A549 (cell line): ENCODE data around the gene FAM171A1. TPM values are rescaled to one million over a fixed set of nuclear protein-coding genes. Genes with fewer than 3 reads are reported as not detected.

Source experiments
- ATAC-seq, 2 experiments: fragments of 200-7000 bp in 1 of 2; fragments of >200 bp in 1 of 2; cut with Nextera tagmentation in 1 of 2; cut with Tn5 transposase in 1 of 2; 3 replicates each; pipeline versions ENCODE4 v1.8.0 to v1.9.1; 2018 to 2020; ENCODE audit warnings: mild to moderate bottlenecking in 1 of 2, moderate library complexity in 1 of 2
- CTCF ChIA-PET: fragments of 300-600 bp; sonication (Branson Sonifier 250); formaldehyde crosslinking; extraction: SDS; loops from one replicate; lab custom pipeline; 2021; ENCODE audit warnings: antibody characterized with exemption, inconsistent platforms; lab: Yijun Ruan, JAX
- POLR2A ChIA-PET: fragments of 350-600 bp; formaldehyde crosslinking; extraction: SDS; loops from one replicate; lab custom pipeline; 2021; ENCODE audit warnings: antibody characterized with exemption, inconsistent platforms; lab: Yijun Ruan, JAX
- DNase-seq, 2 experiments: peaks; one replicate each; pipeline versions ENCODE4 v3.0.0 to v3.0.0-alpha.2; 2011 to 2016; ENCODE audit warnings: low read depth in 1 of 2, low spot score in 1 of 2
- FAIRE-seq: peaks from 2 replicates; lab custom pipeline; 2011; peaks lifted over from hg19 to GRCh38; lab: Jason Lieb, UNC
- H3K27ac ChIP-seq, 2 experiments: fragments of >200 bp; sonication (Bioruptor Twin); formaldehyde crosslinking; 3 replicates each; pipeline ENCODE4 v1.5.1; 2016 to 2017
- H3K4me1 ChIP-seq: fragments of >200 bp; sonication (Bioruptor Twin); formaldehyde crosslinking; 3 replicates; pipeline ENCODE4 v1.6.1; 2016
- H3K4me2 ChIP-seq: fragments of >200 bp; sonication (Bioruptor Twin); formaldehyde crosslinking; 3 replicates; pipeline ENCODE4 v1.6.1; 2016
- H3K4me3 ChIP-seq: fragments of >200 bp; sonication (Bioruptor Twin); formaldehyde crosslinking; 3 replicates; pipeline ENCODE4 v1.5.1; 2016
- H3K9me3 ChIP-seq: fragments of >200 bp; sonication (Bioruptor Twin); formaldehyde crosslinking; 3 replicates; pipeline ENCODE4 v1.6.1; 2016
- BHLHE40 ChIP-seq: IDR thresholded peaks from 2 replicates; pipeline ENCODE4 v1.6.1; 2012; ENCODE audit warnings: low read depth, low read length, inconsistent platforms
- CBX8 ChIP-seq: fragments of 200-600 bp; sonication (generic); IDR thresholded peaks from 2 replicates; pipeline ENCODE4 v1.6.1; 2016
- CEBPB ChIP-seq, 2 experiments: fragments of >200 bp in 1 of 2; sonication (Bioruptor Twin) in 1 of 2; formaldehyde crosslinking in 1 of 2; IDR thresholded peaks; 2 replicates each; pipeline ENCODE4 v1.6.1; 2012 to 2016
- CHD2 ChIP-seq: fragments of 150-350 bp; IDR thresholded peaks from 2 replicates; pipeline ENCODE4 v1.6.1; 2014; ENCODE audit warnings: low read length; ENCODE audit not compliant: partially characterized antibody
- EP300 ChIP-seq, 2 experiments: fragments of >200 bp; sonication (Bioruptor Twin); formaldehyde crosslinking; IDR thresholded peaks; 2 replicates in 1 of 2; 3 replicates in 1 of 2; pipeline ENCODE4 v1.6.1; 2016 to 2017
- FOSB ChIP-seq: fragments of 250-450 bp; sonication (Bioruptor Pico); IDR thresholded peaks from 2 replicates; pipeline ENCODE4 v1.5.0; 2020; ENCODE audit warnings: mild to moderate bottlenecking, moderate library complexity
- GATA3 ChIP-seq: IDR thresholded peaks from 2 replicates; pipeline ENCODE4 v1.6.1; 2012; ENCODE audit warnings: borderline replicate concordance
- HDAC2 ChIP-seq: fragments of 200-600 bp; sonication (generic); IDR thresholded peaks from 2 replicates; pipeline ENCODE4 v1.6.1; 2016
- HOXA7 ChIP-seq: fragments of 250-450 bp; sonication (Bioruptor Pico); IDR thresholded peaks from 2 replicates; pipeline ENCODE4 v1.5.0; 2020; ENCODE audit warnings: mild to moderate bottlenecking, moderate library complexity
- HOXB13 ChIP-seq: fragments of 250-450 bp; sonication (Bioruptor Pico); IDR thresholded peaks from 2 replicates; pipeline ENCODE4 v1.5.0; 2020; ENCODE audit warnings: low read depth, mild to moderate bottlenecking, moderate library complexity
- JUN ChIP-seq, 2 experiments: fragments of >200 bp; sonication (Bioruptor Twin); formaldehyde crosslinking; IDR thresholded peaks; 2 replicates in 1 of 2; 3 replicates in 1 of 2; pipeline ENCODE4 v1.6.1; 2016 to 2017
- JUNB ChIP-seq: fragments of >200 bp; sonication (Bioruptor Twin); formaldehyde crosslinking; IDR thresholded peaks from 2 replicates; pipeline ENCODE4 v1.6.1; 2016
- KDM1A ChIP-seq: fragments of 200-600 bp; sonication (generic); IDR thresholded peaks from 2 replicates; pipeline ENCODE4 v1.6.1; 2016; ENCODE audit warnings: low read depth, mild to moderate bottlenecking
- MAFK ChIP-seq: fragments of 450-650 bp; IDR thresholded peaks from 2 replicates; pipeline ENCODE4 v1.6.1; 2014; ENCODE audit not compliant: partially characterized antibody
- MAZ ChIP-seq: fragments of 150-350 bp; IDR thresholded peaks from 2 replicates; pipeline ENCODE4 v1.6.1; 2014; ENCODE audit warnings: antibody characterized with exemption, low read depth, low read length, borderline replicate concordance
- POLR2A ChIP-seq: IDR thresholded peaks from 2 replicates; pipeline ENCODE4 v1.6.1; 2012; ENCODE audit warnings: mild to moderate bottlenecking, low read length
- POLR2AphosphoS2 ChIP-seq: conservative IDR thresholded peaks from 2 replicates; pipeline ENCODE4 v1.6.1; 2012; ENCODE audit warnings: low read length, improper control_type of control experiment, inconsistent platforms
- RARB ChIP-seq: fragments of 250-450 bp; sonication (Bioruptor Pico); IDR thresholded peaks from 2 replicates; pipeline ENCODE4 v1.8.0; 2021; ENCODE audit warnings: mild to moderate bottlenecking, moderate library complexity
- RFX5 ChIP-seq: fragments of 450-650 bp; IDR thresholded peaks from 2 replicates; pipeline ENCODE4 v1.7.1; 2014; ENCODE audit warnings: antibody characterized with exemption, mild to moderate bottlenecking, moderate library complexity
- ZC3H11A ChIP-seq: fragments of 450-650 bp; IDR thresholded peaks from 2 replicates; pipeline ENCODE4 v1.6.1; 2014; ENCODE audit warnings: antibody characterized with exemption, mild to moderate bottlenecking
- ZSCAN20 ChIP-seq: fragments of 250-450 bp; sonication (Bioruptor Pico); IDR thresholded peaks from 2 replicates; pipeline ENCODE4 v1.8.0; 2022; ENCODE audit warnings: mild to moderate bottlenecking, moderate library complexity
- WGBS: methylation state at CpG from one replicate; pipeline ENCODE4 v1.1.6; 2017; ENCODE audit errors: missing lambda C conversion rate; 5-methylcytosine and 5-hydroxymethylcytosine counted together
- polyA plus RNA-seq, 4 experiments: library from polyadenylated mRNA; depleted of rRNA in 3 of 4; stranded (reverse); fragments of >200 nt; fragmentation: RNase III in 1 of 4; extraction: RNeasy Plus Mini Kit Qiagen cat#74134 plus additional on column Dnase treatment in 1 of 4; gene quantifications; 2 replicates in 3 of 4; 3 replicates in 1 of 4; pipeline ENCODE4 v1.2.3, GENCODE V29; 2011 to 2017
- TF ChIP-seq, protein P1 (sequence below): IDR thresholded peaks from 2 replicates; pipeline ENCODE4 v1.6.1; 2012
- TF ChIP-seq, protein P2 (sequence below): fragments of >200 bp; sonication (Bioruptor Twin); formaldehyde crosslinking; IDR thresholded peaks from 3 replicates; pipeline ENCODE4 v1.5.1; 2016
- TF ChIP-seq, protein P3 (sequence below): fragments of 250-450 bp; sonication (Bioruptor Pico); IDR thresholded peaks from 2 replicates; pipeline ENCODE4 v1.5.0; 2020; ENCODE audit warnings: low read depth, mild to moderate bottlenecking, moderate library complexity
- TF ChIP-seq, protein P4 (sequence below): fragments of >200 bp; sonication (Bioruptor Twin); formaldehyde crosslinking; IDR thresholded peaks from 2 replicates; pipeline ENCODE4 v1.6.1; 2016
- TF ChIP-seq, protein P5 (sequence below): fragments of 150-350 bp; IDR thresholded peaks from 2 replicates; pipeline ENCODE4 v1.6.1; 2014; ENCODE audit warnings: low read depth, mild to moderate bottlenecking, low read length
- TF ChIP-seq, protein P6 (sequence below): fragments of 450-650 bp; IDR thresholded peaks from 2 replicates; pipeline ENCODE4 v1.6.1; 2014; ENCODE audit warnings: antibody characterized with exemption

Gene FAM171A1
- polyA plus RNA-seq, 2 of the 4 experiments (the other 2 are of a cell fraction) = 13.8 to 15.2 TPM

DNA sequence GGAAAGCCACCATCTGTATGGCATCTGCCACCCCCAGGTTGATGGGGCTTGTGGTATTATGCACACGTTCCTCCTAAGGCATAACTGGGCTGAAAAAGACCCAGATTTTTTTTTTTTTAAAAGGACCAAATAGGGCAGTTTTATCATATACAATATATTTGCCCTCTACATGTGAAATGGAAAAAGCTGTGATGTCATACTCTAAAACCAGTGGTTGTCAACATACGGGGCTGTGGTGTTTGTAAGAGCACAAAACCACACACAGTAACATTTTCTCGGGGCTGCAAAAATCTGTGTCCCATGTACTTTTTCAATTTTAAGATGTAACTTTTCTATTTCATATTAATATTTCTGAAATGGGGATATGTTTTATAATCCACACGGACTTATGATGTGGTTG is 34.9 kb downstream of the FAM171A1 start:
- no peak for FAIRE-seq
- POLR2A ChIA-PET = no interaction called here
- CTCF ChIA-PET = no interaction called here

DNA sequence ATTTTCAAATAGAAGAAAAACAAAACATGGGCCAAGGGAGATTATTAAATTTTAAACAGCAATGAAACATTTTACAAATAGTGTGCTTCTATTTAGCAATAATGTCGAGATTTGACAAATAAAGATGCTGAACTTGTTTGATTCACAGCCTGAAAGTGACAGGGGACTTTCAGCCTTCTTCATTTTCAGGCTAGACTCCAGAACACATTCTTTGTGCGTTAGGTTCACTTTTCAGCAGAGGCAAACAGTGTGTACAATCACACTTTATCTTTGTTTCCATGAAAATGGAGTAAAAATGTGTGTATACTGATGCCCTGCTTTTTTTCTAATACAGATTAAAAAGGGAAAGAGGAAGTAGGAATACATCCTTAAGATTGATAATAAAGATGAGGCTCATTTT is 35.6 kb downstream of the FAM171A1 start:
- FAIRE-seq (no peak), DNase-seq (no peak), ATAC-seq (no peak)
- no peaks in the 10 kb centered on the region for H3K9me3 ChIP-seq
- no peak overlapping the region for H3K27ac ChIP-seq
- peak overlapping the region; percentile 22; the same call in 1 of the 3 replicates for H3K4me2 ChIP-seq
- H3K4me1 ChIP-seq = peaks cover 24% of the 10 kb centered on the region
- 30% methylated on average over 2 of the region's 2 CpGs for WGBS
- H3K4me3 ChIP-seq = no peak overlapping the region
- TF ChIP-seq, protein P1, sequence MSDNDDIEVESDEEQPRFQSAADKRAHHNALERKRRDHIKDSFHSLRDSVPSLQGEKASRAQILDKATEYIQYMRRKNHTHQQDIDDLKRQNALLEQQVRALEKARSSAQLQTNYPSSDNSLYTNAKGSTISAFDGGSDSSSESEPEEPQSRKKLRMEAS = no peak
- TF ChIP-seq, protein P2, sequence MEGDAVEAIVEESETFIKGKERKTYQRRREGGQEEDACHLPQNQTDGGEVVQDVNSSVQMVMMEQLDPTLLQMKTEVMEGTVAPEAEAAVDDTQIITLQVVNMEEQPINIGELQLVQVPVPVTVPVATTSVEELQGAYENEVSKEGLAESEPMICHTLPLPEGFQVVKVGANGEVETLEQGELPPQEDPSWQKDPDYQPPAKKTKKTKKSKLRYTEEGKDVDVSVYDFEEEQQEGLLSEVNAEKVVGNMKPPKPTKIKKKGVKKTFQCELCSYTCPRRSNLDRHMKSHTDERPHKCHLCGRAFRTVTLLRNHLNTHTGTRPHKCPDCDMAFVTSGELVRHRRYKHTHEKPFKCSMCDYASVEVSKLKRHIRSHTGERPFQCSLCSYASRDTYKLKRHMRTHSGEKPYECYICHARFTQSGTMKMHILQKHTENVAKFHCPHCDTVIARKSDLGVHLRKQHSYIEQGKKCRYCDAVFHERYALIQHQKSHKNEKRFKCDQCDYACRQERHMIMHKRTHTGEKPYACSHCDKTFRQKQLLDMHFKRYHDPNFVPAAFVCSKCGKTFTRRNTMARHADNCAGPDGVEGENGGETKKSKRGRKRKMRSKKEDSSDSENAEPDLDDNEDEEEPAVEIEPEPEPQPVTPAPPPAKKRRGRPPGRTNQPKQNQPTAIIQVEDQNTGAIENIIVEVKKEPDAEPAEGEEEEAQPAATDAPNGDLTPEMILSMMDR = no peak
- no peak for TF ChIP-seq RFX5
- no peak for TF ChIP-seq GATA3
- TF ChIP-seq HOXA7 (CRISPR knock-in tag) = no peak
- TF ChIP-seq BHLHE40 = no peak
- no peak for TF ChIP-seq JUNB
- TF ChIP-seq, protein P3, sequence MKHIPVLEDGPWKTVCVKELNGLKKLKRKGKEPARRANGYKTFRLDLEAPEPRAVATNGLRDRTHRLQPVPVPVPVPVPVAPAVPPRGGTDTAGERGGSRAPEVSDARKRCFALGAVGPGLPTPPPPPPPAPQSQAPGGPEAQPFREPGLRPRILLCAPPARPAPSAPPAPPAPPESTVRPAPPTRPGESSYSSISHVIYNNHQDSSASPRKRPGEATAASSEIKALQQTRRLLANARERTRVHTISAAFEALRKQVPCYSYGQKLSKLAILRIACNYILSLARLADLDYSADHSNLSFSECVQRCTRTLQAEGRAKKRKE (CRISPR knock-in tag) = no peak
- no peak for TF ChIP-seq KDM1A
- TF ChIP-seq JUN (IDR thresholded peaks at IDR 0.05) = no peak
- no peak for TF ChIP-seq HDAC2
- no peak for TF ChIP-seq CHD2
- no peak for TF ChIP-seq RARB
- TF ChIP-seq CBX8 = no peak
- ChIA-PET POLR2A (no interaction called here), CTCF (no interaction called here)

More for the DNA sequence above, 34.9 kb downstream of the FAM171A1 start:
- H3K4me1 ChIP-seq = peaks cover 24% of the 10 kb centered on the region
- no peak overlapping the region for H3K4me2 ChIP-seq
- no peaks in the 10 kb centered on the region for H3K9me3 ChIP-seq
- no peak overlapping the region for H3K27ac ChIP-seq
- WGBS = 86% methylated on average over 4 of the region's 4 CpGs
- ATAC-seq (no peak), DNase-seq (no peak)
- no peak for TF ChIP-seq POLR2AphosphoS2
- TF ChIP-seq, protein P4, sequence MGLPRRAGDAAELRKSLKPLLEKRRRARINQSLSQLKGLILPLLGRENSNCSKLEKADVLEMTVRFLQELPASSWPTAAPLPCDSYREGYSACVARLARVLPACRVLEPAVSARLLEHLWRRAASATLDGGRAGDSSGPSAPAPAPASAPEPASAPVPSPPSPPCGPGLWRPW = no peak
- TF ChIP-seq, protein P5, sequence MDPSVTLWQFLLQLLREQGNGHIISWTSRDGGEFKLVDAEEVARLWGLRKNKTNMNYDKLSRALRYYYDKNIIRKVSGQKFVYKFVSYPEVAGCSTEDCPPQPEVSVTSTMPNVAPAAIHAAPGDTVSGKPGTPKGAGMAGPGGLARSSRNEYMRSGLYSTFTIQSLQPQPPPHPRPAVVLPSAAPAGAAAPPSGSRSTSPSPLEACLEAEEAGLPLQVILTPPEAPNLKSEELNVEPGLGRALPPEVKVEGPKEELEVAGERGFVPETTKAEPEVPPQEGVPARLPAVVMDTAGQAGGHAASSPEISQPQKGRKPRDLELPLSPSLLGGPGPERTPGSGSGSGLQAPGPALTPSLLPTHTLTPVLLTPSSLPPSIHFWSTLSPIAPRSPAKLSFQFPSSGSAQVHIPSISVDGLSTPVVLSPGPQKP = no peak
- no peak for TF ChIP-seq CEBPB (IDR thresholded peaks at IDR 0.05)
- TF ChIP-seq MAZ = no peak
- no peak for TF ChIP-seq CHD2
- TF ChIP-seq EP300 (IDR thresholded peaks at IDR 0.05) = no peak
- no peak for TF ChIP-seq BHLHE40
- TF ChIP-seq JUN (IDR thresholded peaks at IDR 0.05) = no peak
- TF ChIP-seq, protein P6, sequence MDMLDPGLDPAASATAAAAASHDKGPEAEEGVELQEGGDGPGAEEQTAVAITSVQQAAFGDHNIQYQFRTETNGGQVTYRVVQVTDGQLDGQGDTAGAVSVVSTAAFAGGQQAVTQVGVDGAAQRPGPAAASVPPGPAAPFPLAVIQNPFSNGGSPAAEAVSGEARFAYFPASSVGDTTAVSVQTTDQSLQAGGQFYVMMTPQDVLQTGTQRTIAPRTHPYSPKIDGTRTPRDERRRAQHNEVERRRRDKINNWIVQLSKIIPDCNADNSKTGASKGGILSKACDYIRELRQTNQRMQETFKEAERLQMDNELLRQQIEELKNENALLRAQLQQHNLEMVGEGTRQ = no peak
- no peak for TF ChIP-seq MAFK
- no peak for TF ChIP-seq KDM1A
- no peak for TF ChIP-seq ZSCAN20 (CRISPR knock-in tag)
- no peak for TF ChIP-seq CBX8
- TF ChIP-seq HOXB13 (CRISPR knock-in tag) = no peak
- no peak for TF ChIP-seq ZC3H11A
- TF ChIP-seq FOSB (CRISPR knock-in tag) = no peak
- TF ChIP-seq POLR2A = no peak
- no peak overlapping the region for H3K4me3 ChIP-seq
